ENCODE measurements around the gene CRYBG3. TPM values are rescaled to one million over a fixed set of nuclear protein-coding genes. Genes with fewer than 3 reads are reported as not detected.

The CRYBG3 gene
- total RNA-seq, 4 donors from 2014 or later: 27.9 to 35.4 (median 31.9) TPM

GRCh38 chr3:97970156-97970555 lies 148.3 kb downstream of the CRYBG3 start:
- TF ChIP-seq CTCF (IDR thresholded peaks at IDR 0.05) (no peak), POLR2A (IDR thresholded peaks at IDR 0.05) (no peak)
- WGBS, 2 donors: 65 to 70% methylated on average over 1 of the region's 1 CpG
- no peak for DNase-seq (ENCODE audit: low spot score in 2 of 2)
- intact Hi-C loops (cut with DNase I; ENCODE audit: low total_unique reads): no loop called here
- H3K4me3 ChIP-seq (ENCODE audit: low read depth, poor library complexity, severe bottlenecking): no peak overlapping the region

GRCh38 chr3:97970956-97971620 lies 149.3 kb downstream of the CRYBG3 start:
- 54 to 60% methylated on average over 9 of the region's 9 CpGs for WGBS, 2 donors
- intact Hi-C loops (cut with DNase I; ENCODE audit: low total_unique reads): no loop called here
- no peak for TF ChIP-seq CTCF (IDR thresholded peaks at IDR 0.05)
- no peak for TF ChIP-seq POLR2A (IDR thresholded peaks at IDR 0.05)
- DNase-seq (ENCODE audit: low spot score in 2 of 2): no peak
- no peak overlapping the region for H3K4me3 ChIP-seq (ENCODE audit: low read depth, poor library complexity, severe bottlenecking)

GRCh38 chr3:97971679-97972567 lies 150.1 kb downstream of the CRYBG3 start, which contains the start of gene RIOX2:
Gene RIOX2, minus strand, starts transcription at chr3:97972431. Its CDS starts 4,838 bp downstream, at chr3:97967593.
- DNase-seq (ENCODE audit: low spot score in 2 of 2): peak; percentile 61 to 93
- intact Hi-C loops (cut with DNase I; ENCODE audit: low total_unique reads): no loop called here
- peak within 1 kb of the TSS; percentile 42 for H3K4me3 ChIP-seq (ENCODE audit: low read depth, poor library complexity, severe bottlenecking)
- WGBS, 2 donors: 1% methylated on average over 41 to 71 of the region's 82 CpGs
- TF ChIP-seq CTCF (IDR thresholded peaks at IDR 0.05) (no peak), POLR2A (IDR thresholded peaks at IDR 0.05) (no peak)

GRCh38 chr3:97972976-97973375 lies 151.2 kb downstream of the CRYBG3 start:
- no peak overlapping the region for H3K4me3 ChIP-seq (ENCODE audit: low read depth, poor library complexity, severe bottlenecking)
- intact Hi-C loops (cut with DNase I; ENCODE audit: low total_unique reads): no loop called here
- TF ChIP-seq POLR2A (IDR thresholded peaks at IDR 0.05) (no peak), CTCF (IDR thresholded peaks at IDR 0.05) (no peak)

GRCh38 chr3:97974996-97975395 lies 153.2 kb downstream of the CRYBG3 start:
- DNase-seq (ENCODE audit: low spot score in 2 of 2): no peak
- intact Hi-C loops (cut with DNase I; ENCODE audit: low total_unique reads): no loop called here
- no peak for TF ChIP-seq POLR2A (IDR thresholded peaks at IDR 0.05)
- no peak for TF ChIP-seq CTCF (IDR thresholded peaks at IDR 0.05)
- H3K4me3 ChIP-seq (ENCODE audit: low read depth, poor library complexity, severe bottlenecking): no peak overlapping the region
- 69 to 81% methylated on average over 3 of the region's 3 CpGs for WGBS, 2 donors

More at GRCh38 chr3:97972976-97973375, 151.2 kb downstream of the CRYBG3 start:
- DNase-seq (ENCODE audit: low spot score in 2 of 2): no peak
- 92 to 93% methylated on average over 9 of the region's 9 CpGs for WGBS, 2 donors
